Keratinocyte (primary cell): ENCODE measurements around the gene PPP5C.

ENCODE experiments used
- CTCF ChIP-seq, 3 experiments: IDR thresholded peaks in 1 of 3; conservative IDR thresholded peaks in 1 of 3; optimal IDR thresholded peaks in 1 of 3; 2 replicates in 2 of 3; 3 replicates in 1 of 3; pipeline versions ENCODE3 to v1.5.1; 2011; ENCODE audit warnings: low read length in 3 of 3, mild to moderate bottlenecking in 3 of 3, moderate library complexity in 2 of 3, control low read depth in 1 of 3, inconsistent platforms in 1 of 3; ENCODE audit not compliant: insufficient read depth in 2 of 3; ENCODE audit errors: extremely low read depth in 1 of 3
- EZH2 ChIP-seq: IDR thresholded peaks from one replicate; pipeline ENCODE4 v1.6.1; 2012; ENCODE audit warnings: inconsistent platforms, mild to moderate bottlenecking, low read length, moderate library complexity

GRCh38 chr19:46407856-46408663, 61.2 kb downstream of the PPP5C start:
- no peak for TF ChIP-seq CTCF (optimal IDR thresholded peaks at IDR 0.05 in 1 of 3, IDR thresholded peaks at IDR 0.05 in 1 of 3, conservative IDR thresholded peaks at IDR 0.05 in 1 of 3; ENCODE audit: extremely low read depth in 1 of 3, insufficient read depth in 2 of 3, low read length in 3 of 3)
- TF ChIP-seq EZH2: no peak
